OCI-LY1 (cell line): Measurements from ENCODE around the gene NKTR.

Source experiments
- H2AFZ ChIP-seq: fragments of 200-600 bp; sonication (generic), shearing (Covaris generic); 2 replicates; pipeline ENCODE4 v1.6.0; 2014; ENCODE audit warnings: antibody characterized with exemption, mild to moderate bottlenecking, low read length
- H3F3A ChIP-seq: fragments of 200-600 bp; sonication (generic), shearing (Covaris generic); 2 replicates; pipeline ENCODE4 v1.6.0; 2014; ENCODE audit warnings: mild to moderate bottlenecking, antibody characterized with exemption, low read length, moderate library complexity; ENCODE audit not compliant: insufficient read depth
- H3K27ac ChIP-seq: fragments of 200-600 bp; sonication (generic); 2 replicates; pipeline ENCODE4 v1.5.1; 2014; ENCODE audit warnings: low read length, mixed run types, mild to moderate bottlenecking, low read depth; ENCODE audit not compliant: poor library complexity, severe bottlenecking
- H3K27me3 ChIP-seq: fragments of 200-600 bp; sonication (generic); 2 replicates; pipeline ENCODE4 v1.6.0; 2014; ENCODE audit warnings: antibody characterized with exemption, mild to moderate bottlenecking, low read length, moderate library complexity; ENCODE audit not compliant: insufficient read depth
- H3K36me3 ChIP-seq: fragments of 200-600 bp; sonication (generic); 2 replicates; pipeline ENCODE4 v1.6.1; 2014; ENCODE audit warnings: mild to moderate bottlenecking, antibody characterized with exemption, low read length, moderate library complexity, mixed read lengths; ENCODE audit not compliant: insufficient read depth
- H3K4me1 ChIP-seq: fragments of 200-600 bp; sonication (generic); 2 replicates; pipeline ENCODE4 v1.5.1; 2014; ENCODE audit warnings: mild to moderate bottlenecking, low read length, moderate library complexity; ENCODE audit not compliant: insufficient read depth, severe bottlenecking
- H3K4me2 ChIP-seq: fragments of 200-600 bp; sonication (generic), shearing (Covaris generic); 2 replicates; pipeline ENCODE4 v1.6.1; 2014; ENCODE audit warnings: low read length
- H3K4me3 ChIP-seq: fragments of 200-600 bp; sonication (generic); 2 replicates; pipeline ENCODE4 v1.5.1; 2014; ENCODE audit warnings: low read length, low read depth, mild to moderate bottlenecking, mixed read lengths; ENCODE audit not compliant: poor library complexity, severe bottlenecking
- H3K79me2 ChIP-seq: fragments of 200-600 bp; shearing (Covaris generic); 2 replicates; pipeline ENCODE4 v1.6.1; 2016; ENCODE audit warnings: mixed run types, low read length, mixed read lengths; ENCODE audit not compliant: insufficient read depth
- H3K9ac ChIP-seq: fragments of 200-600 bp; sonication (generic), shearing (Covaris generic); 2 replicates; pipeline ENCODE4 v1.6.1; 2014; ENCODE audit warnings: mild to moderate bottlenecking, low read length, mixed read lengths
- H3K9me2 ChIP-seq: fragments of 200-600 bp; sonication (generic), shearing (Covaris generic); 2 replicates; pipeline ENCODE4 v1.6.1; 2014; ENCODE audit warnings: low read depth, mild to moderate bottlenecking, low read length, mixed read lengths
- H3K9me3 ChIP-seq: fragments of 200-600 bp; shearing (Covaris generic); 2 replicates; pipeline ENCODE4 v1.6.1; 2014; ENCODE audit warnings: low read length, mixed read lengths
- H4K20me1 ChIP-seq: fragments of 200-600 bp; sonication (generic), shearing (Covaris generic); 2 replicates; pipeline ENCODE4 v1.6.0; 2016; ENCODE audit warnings: mild to moderate bottlenecking, low read length; ENCODE audit not compliant: insufficient read depth
- CTCF ChIP-seq: fragments of 200-600 bp; sonication (generic), shearing (Covaris generic); IDR thresholded peaks from 2 replicates; pipeline ENCODE4 v1.5.1; 2017; ENCODE audit warnings: mild to moderate bottlenecking, antibody characterized with exemption, low read length, moderate library complexity, mixed read lengths
- EZH2 ChIP-seq: fragments of 200-600 bp; sonication (generic), shearing (Covaris generic); IDR thresholded peaks from 2 replicates; pipeline ENCODE4 v1.8.0; 2017; ENCODE audit warnings: borderline replicate concordance, mixed run types, mild to moderate bottlenecking, antibody characterized with exemption, low read length, moderate library complexity, mixed read lengths

Gene NKTR

GRCh38 chr3:42678447-42678846 is 78.0 kb downstream of the NKTR start:
- H3K4me3 ChIP-seq: no peak overlapping the region
- H3K27ac ChIP-seq: no peak overlapping the region

GRCh38 chr3:42680271-42680670 is 79.8 kb downstream of the NKTR start:
- TF ChIP-seq CTCF (no peak), EZH2 (no peak)
- Histone ChIP-seq H3K4me1 (no peaks in the 10 kb centered on the region), H3K27ac (no peak overlapping the region), H3F3A (no peaks in the 10 kb centered on the region), H3K36me3 (no peaks in the 10 kb centered on the region; the same call in 1 of the 2 replicates), H3K9me2 (no peaks in the 10 kb centered on the region), H3K4me3 (no peak overlapping the region), H3K9ac (no peak overlapping the region), H3K9me3 (no peaks in the 10 kb centered on the region), H3K4me2 (no peak overlapping the region), H3K27me3 (no peaks in the 10 kb centered on the region), H3K79me2 (no peaks in the 10 kb centered on the region), H2AFZ (no peak overlapping the region), H4K20me1 (no peaks in the 10 kb centered on the region)

More at GRCh38 chr3:42678447-42678846, 78.0 kb downstream of the NKTR start:
- H3K36me3 ChIP-seq: no peaks in the 10 kb centered on the region; the same call in 1 of the 2 replicates
- no peaks in the 10 kb centered on the region for H3K9me3 ChIP-seq
- no peaks in the 10 kb centered on the region for H3K4me1 ChIP-seq
- no peaks in the 10 kb centered on the region for H3K79me2 ChIP-seq
- no peak overlapping the region for H3K9ac ChIP-seq
- no peaks in the 10 kb centered on the region for H4K20me1 ChIP-seq
- no peak for TF ChIP-seq EZH2
- TF ChIP-seq CTCF: no peak
- H3K27me3 ChIP-seq: no peaks in the 10 kb centered on the region
- no peaks in the 10 kb centered on the region for H3K9me2 ChIP-seq
- no peak overlapping the region for H3K4me2 ChIP-seq
- no peak overlapping the region for H2AFZ ChIP-seq
- H3F3A ChIP-seq: no peaks in the 10 kb centered on the region

GRCh38 chr3:42680806-42681205 is 80.3 kb downstream of the NKTR start:
- Histone ChIP-seq H3K4me1 (no peaks in the 10 kb centered on the region), H3K27me3 (no peaks in the 10 kb centered on the region), H2AFZ (no peak overlapping the region), H4K20me1 (no peaks in the 10 kb centered on the region), H3F3A (no peaks in the 10 kb centered on the region), H3K4me2 (no peak overlapping the region), H3K9me3 (no peaks in the 10 kb centered on the region), H3K36me3 (no peaks in the 10 kb centered on the region; the same call in 1 of the 2 replicates), H3K9me2 (no peaks in the 10 kb centered on the region), H3K27ac (no peak overlapping the region), H3K4me3 (no peak overlapping the region), H3K9ac (no peak overlapping the region), H3K79me2 (no peaks in the 10 kb centered on the region)
- TF ChIP-seq EZH2: no peak

- no peaks in the 10 kb centered on the region for H3K27me3 ChIP-seq
- H3K79me2 ChIP-seq: no peaks in the 10 kb centered on the region
- H3K9ac ChIP-seq: no peak overlapping the region
- H3F3A ChIP-seq: no peaks in the 10 kb centered on the region
- H3K27ac ChIP-seq: no peak overlapping the region
- TF ChIP-seq EZH2 (no peak), CTCF (no peak)
- H3K9me3 ChIP-seq: no peaks in the 10 kb centered on the region
- H2AFZ ChIP-seq: no peak overlapping the region
- H3K36me3 ChIP-seq: no peaks in the 10 kb centered on the region
- no peaks in the 10 kb centered on the region for H4K20me1 ChIP-seq
- H3K9me2 ChIP-seq: no peaks in the 10 kb centered on the region
- no peaks in the 10 kb centered on the region for H3K4me1 ChIP-seq
- no peak overlapping the region for H3K4me3 ChIP-seq
- H3K4me2 ChIP-seq: no peak overlapping the region
Observed at GRCh38 chr3:42681361-42682038, 81.0 kb downstream of the NKTR start.
